Activated CD4-positive, CD25-positive, alpha-beta regulatory T cell treated with anti-CD3 and anti-CD28 coated beads, Interleukin-2, amount 50 U/mL, for 24 hours (primary cell): ENCODE measurements around the gene GFOD1.
A peak's percentile ranks its signal among the peaks of the same experiment; 100 is the strongest.
"Not testable (repeated sequence)": the region's sequence is repeated elsewhere in the genome, so short reads cannot be mapped to it uniquely, and the experiment has no call there.

ENCODE experiments used
- ATAC-seq, 2 donors: fragments of 150-1000 bp; cut with Tn5 transposase; one replicate each; pipeline ENCODE4 v1.10.0; 2021; ENCODE audit warnings: mild to moderate bottlenecking in 1 of 2, moderate library complexity in 1 of 2

Gene GFOD1

DNA sequence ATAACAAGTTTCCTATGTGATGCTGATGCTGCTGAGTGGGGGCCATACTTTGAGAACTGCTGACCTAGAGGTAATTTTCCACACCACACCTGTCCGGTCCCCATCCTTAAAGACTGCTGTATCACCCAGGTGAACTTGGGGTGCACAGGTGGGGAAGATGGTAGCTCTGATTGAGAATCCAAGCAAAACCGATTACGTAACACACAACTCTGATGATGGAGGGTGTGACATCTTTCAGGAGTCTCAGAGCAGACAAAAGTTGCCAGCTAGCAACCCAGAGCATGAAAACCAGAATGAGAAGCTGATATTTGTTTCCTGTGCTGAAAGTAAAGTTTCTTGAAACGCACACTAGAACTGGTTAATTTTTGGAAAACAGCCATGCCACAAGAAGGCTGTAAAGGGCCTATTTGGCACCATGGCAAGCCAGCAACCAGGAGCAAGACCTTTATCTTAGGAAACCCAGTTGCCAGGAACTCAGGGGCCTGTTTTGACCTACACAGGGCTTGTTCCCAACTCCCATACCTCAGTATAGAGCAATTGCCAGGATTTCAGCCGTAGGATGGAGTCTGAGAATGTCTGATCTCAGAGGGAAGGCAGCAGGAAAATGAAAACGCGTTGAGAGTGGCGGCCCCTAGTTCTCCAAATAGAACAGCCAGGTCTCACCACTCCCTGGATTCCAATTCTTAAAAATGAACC lies 137.4 kb downstream of the GFOD1 start:
- ATAC-seq = no peak

DNA sequence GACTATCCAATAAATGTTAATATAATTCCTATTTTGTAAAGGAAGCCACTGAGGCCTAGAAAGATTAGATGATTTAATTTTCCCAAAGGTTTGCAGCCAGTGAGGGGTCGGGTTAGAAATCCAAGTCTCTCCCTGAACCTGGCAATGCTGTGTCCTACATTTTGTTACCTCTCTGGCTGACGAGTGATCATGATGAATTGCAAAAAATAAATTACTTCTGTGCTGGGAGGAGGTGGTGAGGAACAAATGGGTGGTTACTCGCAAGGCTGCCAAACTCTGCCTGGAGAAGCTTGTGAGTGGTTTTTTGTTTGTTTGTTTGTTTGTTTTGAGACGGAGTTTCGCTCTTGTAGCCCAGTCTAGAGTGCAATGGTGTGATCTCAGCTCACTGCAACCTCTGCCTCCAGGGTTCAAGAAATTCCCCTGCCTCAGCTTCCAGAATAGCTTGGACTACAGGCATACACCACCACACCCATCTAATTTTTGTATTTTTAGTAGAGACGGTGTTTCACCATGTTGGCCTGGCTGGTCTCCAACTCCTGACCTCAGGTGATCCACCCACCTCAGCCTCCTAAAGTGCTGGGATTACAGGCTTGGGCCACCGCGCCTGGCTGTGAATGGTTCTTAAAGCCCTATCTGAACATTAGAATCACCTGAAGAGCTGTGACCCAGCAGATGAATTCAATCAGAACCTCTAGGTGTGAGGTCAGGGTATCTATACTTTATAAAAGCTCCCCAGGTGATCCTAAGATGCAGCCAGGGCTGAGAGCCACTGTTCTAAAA lies 138.9 kb downstream of the GFOD1 start:
- ATAC-seq = no peak

DNA sequence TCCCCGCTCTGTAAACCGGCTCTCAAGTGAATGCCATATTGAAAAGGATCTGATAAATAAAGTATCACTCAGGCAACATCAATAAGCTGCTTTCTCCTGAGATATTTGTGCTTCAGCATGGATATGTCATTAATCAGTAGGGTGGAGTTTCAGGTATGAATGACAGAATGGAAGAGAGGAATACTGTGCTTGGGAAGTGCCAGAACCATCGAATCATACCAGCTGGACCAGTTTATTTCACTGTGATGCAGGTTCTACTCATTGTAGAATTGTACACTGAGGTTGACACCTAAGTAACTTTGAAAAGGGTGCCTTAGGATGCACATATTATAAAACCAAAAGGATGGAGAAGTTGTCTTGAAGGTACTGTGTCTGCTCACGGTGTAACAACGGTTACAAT lies 141.2 kb downstream of the GFOD1 start:
- ATAC-seq = no peak

DNA sequence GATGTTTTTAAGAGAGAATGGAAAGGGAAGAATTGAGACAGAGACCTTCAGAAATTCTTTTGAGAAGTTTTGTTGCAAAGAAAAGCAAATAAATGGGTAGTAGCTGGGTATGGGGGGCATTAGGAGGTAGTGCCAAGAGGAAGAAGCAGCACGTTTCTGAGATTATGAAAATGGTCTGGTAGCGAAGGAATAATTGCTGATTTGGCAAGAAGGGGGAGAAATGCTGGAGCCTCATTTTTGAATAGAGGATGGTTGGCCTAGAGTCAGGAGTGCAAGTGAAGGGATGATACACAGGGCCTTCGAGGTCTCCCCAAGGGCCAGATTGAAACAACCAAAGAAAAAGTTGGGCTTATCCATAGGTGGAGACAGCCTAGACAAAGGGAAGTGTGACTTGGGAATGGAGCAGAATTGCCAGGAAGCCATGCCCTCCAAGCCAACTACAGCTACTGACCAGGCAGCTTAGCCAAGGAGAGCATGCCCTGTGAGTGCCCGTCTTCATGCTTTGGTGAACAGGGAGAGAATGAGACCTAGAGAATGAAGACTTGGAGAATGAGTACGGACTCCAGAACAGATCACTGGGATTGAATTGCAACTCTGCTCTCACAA lies 144.9 kb downstream of the GFOD1 start:
- ATAC-seq = no peak

DNA sequence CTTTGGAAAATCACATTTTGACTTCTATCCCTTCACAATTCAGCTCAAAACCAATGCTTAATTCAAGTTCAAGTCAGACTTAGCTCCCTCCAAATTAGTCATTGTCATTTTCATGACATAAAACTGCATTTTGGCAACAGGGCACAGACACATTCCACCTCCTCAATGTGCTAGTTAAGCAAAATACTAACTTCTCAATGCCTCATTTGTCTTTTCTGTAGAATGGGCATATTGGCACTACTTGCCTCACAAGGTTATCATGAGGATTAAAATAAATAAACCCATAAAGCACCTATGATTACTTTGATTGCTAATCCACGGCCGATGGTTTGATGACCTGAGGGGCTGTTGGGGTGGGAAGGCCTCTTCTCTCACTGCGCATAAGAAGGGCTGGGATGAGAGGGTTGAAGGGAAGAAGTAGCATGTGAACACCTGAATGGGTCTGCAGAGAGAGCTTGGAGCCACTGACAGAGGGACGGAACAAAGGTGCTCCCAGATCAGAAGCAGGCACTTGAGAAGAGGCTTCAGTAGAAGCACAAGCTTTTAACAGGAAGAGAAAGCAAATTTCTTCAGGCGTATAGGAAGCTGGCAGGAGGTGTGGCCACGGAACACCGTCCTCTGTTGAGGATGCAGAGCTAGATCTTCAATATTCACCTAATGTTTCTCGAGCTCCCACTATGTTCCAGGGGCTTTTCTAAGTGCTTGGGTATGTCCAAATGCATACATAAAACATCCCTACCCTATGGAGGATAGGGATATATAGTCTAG lies 147.4 kb downstream of the GFOD1 start:
- no peak for ATAC-seq

DNA sequence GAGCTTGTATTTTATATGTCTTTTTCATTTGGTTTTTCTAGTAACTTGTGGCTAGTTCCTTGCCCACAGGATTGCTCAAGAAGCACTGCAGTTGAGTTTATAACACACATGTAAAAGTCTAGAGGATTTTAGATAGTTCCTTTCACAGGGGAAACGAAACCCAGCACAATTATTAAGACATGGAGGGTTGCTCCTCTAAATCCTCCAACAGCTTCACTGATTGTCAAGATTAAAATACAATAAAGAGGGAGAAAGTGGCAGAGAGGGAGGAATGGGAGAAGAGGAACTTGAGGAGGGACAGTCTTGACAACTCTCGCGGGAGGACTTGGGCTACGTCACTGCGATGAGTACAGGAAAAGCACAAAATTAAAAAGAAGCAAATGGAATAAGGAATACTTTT lies 149.4 kb downstream of the GFOD1 start:
- no peak for ATAC-seq

DNA sequence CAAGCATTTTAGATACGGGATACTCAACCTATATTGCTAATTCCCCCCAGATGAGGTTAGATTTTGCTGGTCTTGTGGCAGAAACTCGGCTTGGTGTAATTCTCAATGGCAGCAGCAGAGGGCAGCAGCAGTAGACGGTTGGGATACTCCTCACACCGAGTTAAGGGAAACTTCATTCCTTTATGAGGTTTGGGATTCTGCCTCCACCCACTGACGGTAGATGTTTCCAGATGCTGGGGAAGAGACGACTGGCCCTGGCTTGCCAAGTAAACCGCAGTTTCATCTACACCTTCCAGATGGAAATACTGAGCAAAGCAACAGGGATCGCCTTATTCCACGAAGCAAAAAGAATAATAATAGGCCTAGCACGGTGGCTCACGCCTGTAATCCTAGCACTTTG lies 150.8 kb downstream of the GFOD1 start:
- peak in 1 of 2 donors; percentile 64 for ATAC-seq

DNA sequence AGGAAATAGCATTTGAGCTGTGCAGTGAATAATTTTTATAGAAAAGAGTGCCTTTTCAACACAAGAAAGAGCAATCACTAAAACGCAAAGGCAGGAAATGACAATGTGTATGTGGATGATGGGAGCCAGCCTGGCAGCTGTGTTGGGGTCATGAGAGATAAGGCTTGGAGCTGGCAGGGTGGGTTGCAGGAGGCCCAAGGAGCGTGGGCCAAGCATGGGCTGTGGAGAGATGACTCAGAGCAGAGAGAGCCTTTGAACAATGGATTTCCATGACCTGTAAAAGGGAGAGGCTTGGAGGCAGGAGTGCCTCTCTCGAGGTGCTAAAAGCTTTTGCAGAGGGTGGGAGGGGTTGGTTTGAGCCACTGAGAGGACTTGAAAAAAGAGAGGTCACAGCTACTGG lies 152.4 kb downstream of the GFOD1 start:
- ATAC-seq = no peak

DNA sequence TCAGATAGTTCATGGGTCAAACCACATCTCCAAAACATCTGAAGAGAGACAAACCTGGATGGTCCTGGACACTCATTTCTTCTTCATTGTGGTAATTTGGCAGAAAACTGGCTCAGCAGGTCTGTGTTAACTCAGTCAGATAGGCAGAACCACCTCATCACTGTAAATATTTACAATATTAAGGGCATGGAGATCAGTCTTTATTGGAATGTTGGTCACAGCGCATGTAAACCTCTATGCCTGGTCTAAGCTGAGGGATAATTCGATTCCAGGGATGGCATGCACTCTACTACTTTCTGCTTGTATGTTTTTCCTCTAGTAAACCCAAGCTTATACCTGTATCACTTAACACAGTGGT lies 155.1 kb downstream of the GFOD1 start:
- no peak for ATAC-seq

DNA sequence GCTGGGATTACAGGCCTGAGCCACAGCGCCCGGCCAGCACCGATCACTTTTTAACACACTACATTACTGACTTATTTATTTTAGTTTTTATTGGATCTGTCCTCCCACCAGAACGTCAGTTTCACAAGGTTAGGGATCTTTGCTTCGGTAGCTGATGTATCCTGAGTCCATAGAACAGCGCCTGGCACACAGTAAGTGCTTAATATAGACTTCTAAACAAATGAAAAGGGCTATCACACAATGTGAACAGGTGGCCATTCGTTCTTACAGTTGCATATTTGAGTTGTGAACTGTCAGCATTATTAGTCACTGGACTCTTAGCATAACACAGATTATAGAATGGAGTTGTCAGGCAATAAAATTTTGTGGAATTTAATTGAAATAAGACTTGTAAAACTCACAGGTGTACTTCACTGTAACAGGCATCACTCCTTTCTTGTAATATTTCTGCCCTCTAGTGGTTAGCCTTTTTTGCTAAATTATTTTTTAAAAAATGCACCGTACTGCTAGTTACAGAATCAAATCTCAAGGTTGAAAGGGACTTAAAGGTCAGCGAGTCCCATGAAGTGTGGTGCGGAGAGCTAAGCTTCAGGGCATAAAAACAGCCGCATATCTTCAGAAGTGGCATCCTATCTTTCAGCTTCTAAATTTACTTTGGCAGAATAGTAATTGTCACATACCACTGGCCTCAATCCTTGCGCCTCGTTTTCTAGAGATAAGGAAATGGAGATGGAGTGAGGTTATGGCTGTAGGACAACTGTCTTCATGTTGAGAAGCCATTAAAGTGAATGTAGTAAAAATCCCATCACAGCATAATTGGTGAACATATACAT lies 155.7 kb downstream of the GFOD1 start:
- ATAC-seq = no peak

DNA sequence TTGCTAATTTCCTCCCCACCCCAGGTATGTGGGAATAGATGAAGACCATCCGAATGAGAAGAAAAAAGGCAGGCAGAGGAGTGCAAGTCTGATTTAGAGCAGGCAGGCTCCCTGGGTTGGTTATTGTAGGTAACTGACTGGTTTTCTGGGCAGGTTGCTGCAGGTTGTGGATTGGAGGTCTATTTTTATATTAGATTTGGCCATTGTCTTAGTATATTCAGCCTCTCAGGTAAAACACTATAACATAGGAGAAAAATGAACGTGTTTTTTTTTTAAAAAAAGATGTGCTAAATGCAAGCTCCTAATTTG lies 158.6 kb downstream of the GFOD1 start:
- ATAC-seq = no peak

DNA sequence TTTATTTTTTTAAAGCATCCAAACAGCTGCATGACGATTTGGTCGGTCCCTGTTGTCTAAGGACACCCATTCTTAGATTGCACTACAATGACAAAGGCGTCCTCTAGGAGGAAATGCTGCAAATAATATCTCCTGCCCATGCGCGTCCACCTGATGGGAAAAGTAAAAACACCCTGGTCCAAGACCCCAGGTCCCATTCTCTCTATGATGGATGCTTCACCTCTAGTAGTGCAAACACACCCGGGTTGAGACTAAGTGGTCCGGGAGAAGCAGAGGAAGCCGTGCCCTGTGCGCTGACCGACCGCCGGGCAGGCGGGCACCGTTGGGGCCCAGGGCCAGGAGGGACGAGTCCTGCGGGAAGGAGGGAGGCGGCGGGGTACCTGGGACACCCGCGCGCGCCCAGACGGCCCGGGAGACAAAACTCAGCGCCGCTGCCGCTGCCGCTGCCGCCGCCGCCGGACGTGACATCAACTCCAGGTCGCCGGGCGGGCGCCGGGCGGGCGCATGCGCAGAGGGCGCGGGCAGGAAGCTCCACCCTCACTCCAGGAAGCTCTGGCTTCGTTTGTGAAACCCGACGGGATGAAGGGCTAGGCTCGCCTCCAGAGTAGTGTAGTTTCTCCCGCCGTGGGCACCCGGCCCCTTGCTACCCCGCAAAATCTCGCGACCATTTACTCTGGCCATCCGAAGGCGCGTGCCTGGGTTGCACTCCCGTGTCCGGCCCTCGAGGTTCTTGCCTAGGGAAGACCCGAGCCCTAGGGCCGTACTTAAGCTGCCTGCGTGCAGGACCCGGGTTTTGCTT lies 159.1 kb downstream of the GFOD1 start, which contains the start of gene TBC1D7:
TSS of gene TBC1D7 (minus strand) at position 462 of the 799 bp plus-strand sequence. CDS start 1,639 bp downstream, outside the sequence.
- ATAC-seq = peak; percentile 86 to 92

DNA sequence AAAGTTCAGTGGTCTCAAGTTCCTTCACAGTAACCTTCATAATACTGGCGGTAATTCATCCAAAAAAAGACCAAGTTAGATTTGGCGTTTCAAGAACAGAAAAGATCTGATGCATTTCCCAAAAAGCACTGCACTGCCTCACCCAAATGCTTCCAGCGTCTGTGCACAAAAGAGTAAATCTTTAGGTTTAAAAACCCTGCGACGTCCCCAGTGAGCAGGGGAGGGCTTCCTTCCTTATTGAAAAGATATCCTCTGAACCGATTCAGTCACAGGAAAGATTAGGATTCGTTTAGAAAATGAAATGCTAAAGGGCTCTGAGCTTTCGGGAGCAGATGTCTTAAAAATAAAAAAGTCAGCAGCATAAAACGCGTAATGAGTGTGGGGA lies 159.7 kb downstream of the GFOD1 start:
- no peak for ATAC-seq

DNA sequence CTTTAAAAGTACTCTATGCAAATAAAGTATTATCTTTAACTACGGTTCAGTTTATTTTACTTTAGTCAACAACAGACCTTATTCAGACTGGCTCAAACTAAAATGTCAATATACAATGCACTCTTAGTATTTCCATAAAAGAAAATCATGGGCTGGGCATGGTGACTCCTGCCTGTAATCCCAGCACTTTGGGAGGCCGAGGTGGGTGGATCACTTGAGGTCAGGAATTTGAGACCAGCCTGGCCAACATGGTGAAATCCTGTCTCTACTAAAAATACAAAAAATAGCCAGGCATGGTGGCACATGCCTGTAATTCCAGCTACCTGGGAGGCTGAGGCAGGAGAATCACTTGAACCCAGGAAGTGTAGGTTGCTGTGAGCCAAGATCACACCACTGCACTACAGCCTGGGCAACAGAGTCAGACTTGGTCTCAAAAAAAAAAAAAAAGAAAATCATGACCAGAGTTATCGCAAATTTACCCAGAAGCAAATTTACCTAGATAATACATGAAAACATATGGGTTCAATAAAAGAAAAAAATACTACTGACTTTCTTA lies 161.3 kb downstream of the GFOD1 start:
- ATAC-seq = not testable (repeated sequence)

DNA sequence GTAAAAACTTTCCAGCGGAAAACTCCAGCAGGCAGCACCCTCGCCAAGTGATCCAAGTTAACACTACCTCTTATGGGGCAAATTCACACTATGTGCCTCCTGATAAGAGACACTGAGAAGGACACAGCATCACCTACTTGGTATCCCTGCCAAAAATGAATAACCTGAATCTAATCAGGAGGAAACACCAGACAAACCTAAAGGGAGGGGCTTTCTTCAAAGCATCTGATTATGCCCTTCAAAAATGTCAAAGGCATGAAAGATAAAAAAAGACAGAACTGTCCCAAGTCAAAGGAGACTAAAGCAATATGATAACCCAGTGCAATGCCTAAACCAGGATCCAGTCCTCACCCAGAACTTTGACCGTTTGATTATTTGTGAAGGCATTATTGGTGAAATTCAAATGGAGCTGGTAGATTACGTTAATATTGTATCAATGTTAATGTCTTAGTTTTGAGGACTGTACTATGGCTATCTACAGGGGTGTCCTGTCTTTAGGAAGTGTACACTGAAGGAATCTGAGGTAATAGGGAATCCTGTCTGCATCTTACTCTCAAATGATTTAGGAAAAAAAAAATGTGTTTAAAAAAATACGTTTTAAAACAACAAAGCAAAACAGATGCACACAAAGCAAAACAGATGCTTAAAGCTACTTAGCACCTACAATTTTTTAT lies 167.4 kb downstream of the GFOD1 start:
- ATAC-seq = no peak

DNA sequence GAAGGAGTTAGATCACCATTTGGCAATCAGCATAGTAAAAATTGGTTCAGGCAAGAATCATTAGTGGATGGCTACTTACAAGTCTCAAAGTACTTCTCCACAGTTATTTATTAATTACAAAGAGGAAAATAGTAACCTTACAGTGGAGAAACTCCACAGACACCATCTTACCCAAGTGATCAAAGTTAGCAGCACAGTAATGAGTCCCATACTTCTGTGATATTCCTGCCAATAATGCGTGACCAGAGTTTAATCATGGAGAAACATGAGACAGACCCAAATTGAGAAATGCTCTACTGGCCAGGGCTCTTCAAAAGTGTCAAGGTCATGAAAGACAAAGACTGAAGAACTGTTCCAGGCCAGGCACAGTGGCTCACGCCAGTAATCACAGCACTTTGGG lies 168.6 kb downstream of the GFOD1 start:
- no peak for ATAC-seq

DNA sequence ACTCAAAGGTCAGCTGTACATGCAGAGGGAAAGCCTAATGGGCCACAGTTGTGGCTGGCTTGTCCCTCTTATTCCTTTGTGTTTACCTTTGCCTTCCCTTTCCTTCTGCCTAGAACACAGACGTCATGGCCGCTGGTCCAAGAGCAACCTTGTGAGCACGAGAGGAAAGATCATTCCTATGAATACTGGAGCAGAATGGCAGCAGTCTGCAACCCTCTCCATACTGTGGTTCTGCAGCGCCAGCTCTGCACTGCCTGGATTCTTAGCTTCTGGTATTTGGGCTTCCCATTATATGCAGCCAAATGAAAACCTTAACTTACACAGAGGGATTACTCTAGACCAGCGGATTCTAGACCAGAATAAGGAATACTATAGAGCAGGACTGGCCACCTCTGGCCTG lies 171.5 kb downstream of the GFOD1 start:
- no peak for ATAC-seq

DNA sequence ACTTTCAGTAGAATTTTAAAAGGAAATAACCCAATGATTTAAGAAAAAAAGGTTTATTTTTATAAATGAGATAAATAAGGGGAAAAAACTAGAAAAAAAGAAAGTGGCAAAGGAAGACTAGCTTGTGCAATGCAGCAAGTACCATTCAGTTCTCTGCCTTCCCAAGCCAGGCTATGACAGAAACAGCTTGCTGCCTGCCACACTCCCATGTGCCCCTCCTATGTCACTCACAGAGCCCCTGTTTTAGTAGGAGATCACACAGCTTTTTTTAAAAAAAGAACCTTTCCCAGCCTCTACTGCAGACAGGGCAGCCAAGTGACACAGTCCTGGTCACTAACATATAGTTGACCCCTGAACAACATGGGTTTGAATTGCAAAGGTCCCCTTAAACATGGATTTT lies 172.6 kb downstream of the GFOD1 start:
- ATAC-seq = no peak

DNA sequence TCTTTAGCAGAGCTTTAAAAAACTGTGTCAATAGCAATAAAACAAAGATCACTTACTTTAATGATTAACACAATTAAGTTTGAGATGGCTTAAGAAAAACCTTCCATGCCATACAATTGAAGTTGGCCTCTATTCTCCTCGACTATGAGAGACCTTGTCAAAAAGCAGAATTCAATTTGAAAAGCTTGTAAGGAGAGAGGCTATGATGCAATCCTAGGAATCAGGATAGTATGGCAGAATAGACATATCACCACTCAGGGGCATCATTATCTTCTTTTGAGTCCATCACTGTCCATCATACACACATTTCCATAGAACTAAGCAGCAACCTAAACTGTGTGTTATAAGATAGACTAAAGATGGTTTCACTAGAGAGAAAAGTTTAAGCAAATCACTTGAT lies 176.2 kb downstream of the GFOD1 start:
- no peak for ATAC-seq

DNA sequence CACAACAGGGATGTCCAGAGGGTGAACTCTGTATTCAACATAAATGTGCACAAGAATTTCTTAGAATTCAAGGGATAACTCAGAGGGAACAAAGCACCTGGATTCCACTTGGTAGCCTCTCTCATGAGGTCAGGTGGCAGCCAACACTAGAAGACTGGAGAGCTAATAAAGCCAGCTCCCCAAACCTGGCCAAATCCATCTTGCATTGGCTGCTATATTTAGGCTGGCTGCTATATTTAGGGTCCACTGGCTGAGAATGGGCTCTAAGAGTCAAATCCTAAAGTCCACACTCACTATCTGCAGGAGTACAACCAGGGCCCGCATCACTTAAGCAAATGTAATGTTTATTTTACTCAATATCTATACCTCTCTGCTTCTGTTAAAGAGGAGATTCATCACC lies 179.1 kb downstream of the GFOD1 start:
- ATAC-seq = no peak
